ENCODE measurements around the gene PSMD3. TPM values are rescaled to one million over a fixed set of nuclear protein-coding genes. Genes with fewer than 3 reads are reported as not detected.

The PSMD3 gene
- total and polyA plus RNA-seq, 9 of the 15 experiments (the other 6 are each of a cell fraction or from before 2014, with no cell fraction given): 2.0 to 251 (median 135) TPM

GRCh38 chr17:39939588-39940419 is 40.8 kb upstream of the PSMD3 start (continued):
- TF ChIP-seq AFF4 (CRISPR knock-in tag; IDR thresholded peaks at IDR 0.05): no peak
- no peak for TF ChIP-seq ZNF121 (CRISPR knock-in tag; conservative IDR thresholded peaks at IDR 0.05)
- TF ChIP-seq SMAD4 (CRISPR knock-in tag; conservative IDR thresholded peaks at IDR 0.05): no peak
- TF ChIP-seq C11orf30 (IDR thresholded peaks at IDR 0.05; ENCODE audit: low read depth): peak; percentile 70
- TF ChIP-seq E2F8 (IDR thresholded peaks at IDR 0.05; ENCODE audit: low read depth, partially characterized antibody): no peak
- peak; percentile 86 to 93 for TF ChIP-seq FOXK2 (conservative IDR thresholded peaks at IDR 0.05 in 1 of 2, IDR thresholded peaks at IDR 0.05 in 1 of 2; ENCODE audit: low read depth in 2 of 2)
- no peak for TF ChIP-seq MITF (IDR thresholded peaks at IDR 0.05)
- no peak for TF ChIP-seq ZNF584 (CRISPR knock-in tag; IDR thresholded peaks at IDR 0.05; ENCODE audit: low read depth)
- no peak for TF ChIP-seq MECOM (CRISPR knock-in tag; IDR thresholded peaks at IDR 0.05)
- TF ChIP-seq FOXP1 (CRISPR knock-in tag; IDR thresholded peaks at IDR 0.05): no peak
- TF ChIP-seq NFATC3 (IDR thresholded peaks at IDR 0.05): no peak

All from K562 (cell line).